ENCODE measurements around the gene PHF24.

PHF24 gene

DNA sequence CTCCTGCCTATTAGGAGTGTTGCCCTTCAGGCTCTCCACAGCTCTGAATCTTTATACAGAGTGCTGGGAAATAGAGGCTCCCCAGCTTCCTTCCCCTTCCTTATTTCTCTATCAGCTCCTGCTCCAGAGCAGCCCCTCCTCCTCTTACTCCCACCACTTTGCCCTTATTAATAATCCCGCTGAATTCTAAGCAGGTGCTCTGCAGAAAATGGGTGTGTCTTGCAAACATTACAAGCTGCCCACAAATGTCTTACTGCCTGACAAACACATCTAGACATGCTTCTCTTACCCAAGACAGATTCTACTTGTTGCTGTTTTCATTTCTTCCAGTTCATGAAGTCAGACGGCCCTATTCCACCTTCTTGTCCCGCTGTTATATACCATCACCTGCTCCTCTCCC lies 6.4 kb downstream of the PHF24 start:
- DNase-seq (ENCODE audit: low read depth) = no peak
- H3K4me3 ChIP-seq (ENCODE audit: low read depth, low read length) = no peak overlapping the region
- TF ChIP-seq, protein P1, sequence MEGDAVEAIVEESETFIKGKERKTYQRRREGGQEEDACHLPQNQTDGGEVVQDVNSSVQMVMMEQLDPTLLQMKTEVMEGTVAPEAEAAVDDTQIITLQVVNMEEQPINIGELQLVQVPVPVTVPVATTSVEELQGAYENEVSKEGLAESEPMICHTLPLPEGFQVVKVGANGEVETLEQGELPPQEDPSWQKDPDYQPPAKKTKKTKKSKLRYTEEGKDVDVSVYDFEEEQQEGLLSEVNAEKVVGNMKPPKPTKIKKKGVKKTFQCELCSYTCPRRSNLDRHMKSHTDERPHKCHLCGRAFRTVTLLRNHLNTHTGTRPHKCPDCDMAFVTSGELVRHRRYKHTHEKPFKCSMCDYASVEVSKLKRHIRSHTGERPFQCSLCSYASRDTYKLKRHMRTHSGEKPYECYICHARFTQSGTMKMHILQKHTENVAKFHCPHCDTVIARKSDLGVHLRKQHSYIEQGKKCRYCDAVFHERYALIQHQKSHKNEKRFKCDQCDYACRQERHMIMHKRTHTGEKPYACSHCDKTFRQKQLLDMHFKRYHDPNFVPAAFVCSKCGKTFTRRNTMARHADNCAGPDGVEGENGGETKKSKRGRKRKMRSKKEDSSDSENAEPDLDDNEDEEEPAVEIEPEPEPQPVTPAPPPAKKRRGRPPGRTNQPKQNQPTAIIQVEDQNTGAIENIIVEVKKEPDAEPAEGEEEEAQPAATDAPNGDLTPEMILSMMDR (IDR thresholded peaks at IDR 0.05; ENCODE audit: insufficient read depth, low read depth, low read length, missing control alignments) = no peak

DNA sequence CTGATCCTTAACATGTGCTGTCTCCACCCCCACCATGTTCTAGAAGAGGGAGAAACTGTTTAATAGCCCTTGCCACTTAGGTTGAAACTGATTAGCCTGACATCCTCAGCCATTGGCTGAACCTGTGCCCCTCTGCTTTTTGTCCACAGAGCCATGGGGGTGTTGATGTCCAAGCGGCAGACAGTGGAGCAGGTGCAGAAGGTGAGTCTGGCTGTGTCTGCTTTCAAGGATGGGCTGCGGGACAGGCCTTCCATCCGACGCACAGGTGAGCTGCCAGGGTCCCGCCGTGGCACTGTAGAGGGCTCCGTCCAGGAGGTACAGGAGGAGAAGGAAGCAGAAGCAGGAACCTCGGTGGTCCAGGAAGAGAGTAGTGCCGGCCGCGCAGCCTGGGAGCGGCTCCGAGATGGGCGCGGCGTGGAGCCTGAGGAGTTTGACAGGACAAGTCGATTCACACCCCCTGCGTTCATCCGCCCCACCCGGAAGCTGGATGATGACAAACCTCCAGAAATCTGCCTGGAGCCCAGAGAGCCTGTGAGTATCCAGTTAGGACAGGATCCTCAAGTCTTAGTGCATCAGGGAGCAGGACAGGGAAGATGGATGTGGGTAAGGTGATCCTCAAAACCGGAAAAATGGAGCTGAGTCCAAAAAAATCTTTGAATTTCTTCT lies 13.2 kb downstream of the PHF24 start:
- no peak for DNase-seq (ENCODE audit: low read depth)
- H3K4me3 ChIP-seq (ENCODE audit: low read depth, low read length) = no peak overlapping the region
- TF ChIP-seq, protein P1 (IDR thresholded peaks at IDR 0.05; ENCODE audit: insufficient read depth, low read depth, low read length, missing control alignments) = no peak

DNA sequence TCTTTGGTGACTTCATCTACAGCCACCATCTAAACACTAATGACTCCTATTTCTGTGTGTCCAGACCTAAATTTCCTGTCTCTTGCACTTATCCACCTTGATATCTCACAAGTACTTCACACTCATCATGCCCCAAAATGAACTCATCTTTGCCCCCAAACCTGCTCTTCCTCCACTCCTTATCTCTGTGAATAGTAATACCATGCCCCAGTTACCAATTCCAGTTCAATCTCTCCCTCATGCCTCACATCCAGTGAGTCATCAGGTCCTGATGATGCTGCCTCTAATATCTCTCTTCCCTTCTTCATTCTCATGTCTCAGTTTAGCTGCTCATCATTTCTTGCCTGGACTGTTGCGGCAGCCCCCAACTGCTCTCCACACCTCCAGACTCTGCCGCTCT lies 16.6 kb downstream of the PHF24 start:
- TF ChIP-seq, protein P1 (IDR thresholded peaks at IDR 0.05; ENCODE audit: insufficient read depth, low read depth, low read length, missing control alignments) = no peak
- no peak overlapping the region for H3K4me3 ChIP-seq (ENCODE audit: low read depth, low read length)
- no peak for DNase-seq (ENCODE audit: low read depth)

DNA sequence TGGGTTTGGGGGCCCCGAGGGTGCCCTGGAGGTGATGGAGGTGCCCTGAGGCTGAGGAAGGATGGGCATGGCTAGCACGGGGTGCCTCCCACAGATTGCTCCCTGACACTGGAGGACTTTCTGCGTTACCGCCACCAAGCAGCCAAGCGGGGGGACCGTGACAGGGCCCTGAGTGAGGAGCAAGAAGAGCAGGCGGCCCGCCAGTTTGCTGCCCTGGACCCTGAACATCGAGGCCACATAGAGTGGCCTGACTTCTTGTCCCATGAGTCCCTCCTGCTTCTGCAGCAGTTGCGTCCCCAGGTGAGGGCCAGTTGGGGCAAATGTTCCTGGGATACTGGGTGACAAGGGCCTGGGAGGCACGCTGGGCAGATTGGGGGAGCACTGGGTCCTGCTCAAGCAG lies 18.4 kb downstream of the PHF24 start:
- H3K4me3 ChIP-seq (ENCODE audit: low read depth, low read length) = no peak overlapping the region
- TF ChIP-seq, protein P1 (IDR thresholded peaks at IDR 0.05; ENCODE audit: insufficient read depth, low read depth, low read length, missing control alignments) = no peak
- no peak for DNase-seq (ENCODE audit: low read depth)

DNA sequence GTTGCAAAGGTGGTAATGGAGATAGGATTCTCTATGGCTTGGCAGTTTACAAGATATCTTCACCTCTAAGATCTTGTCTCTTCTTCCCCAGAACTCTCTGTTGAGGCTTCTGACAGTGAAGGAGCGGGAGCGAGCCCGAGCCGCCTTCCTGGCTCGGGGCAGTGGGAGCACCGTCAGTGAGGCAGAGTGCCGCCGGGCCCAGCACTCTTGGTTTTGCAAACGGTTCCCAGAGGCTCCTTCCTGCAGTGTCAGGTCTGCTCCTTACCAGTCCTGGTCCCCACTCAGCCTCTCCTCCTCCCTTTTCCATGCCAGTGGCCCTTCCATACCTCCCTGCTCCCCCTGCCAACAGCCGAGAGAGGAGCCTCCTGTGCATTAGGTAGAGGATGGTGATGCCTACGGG lies 18.9 kb downstream of the PHF24 start:
- TF ChIP-seq, protein P1 (IDR thresholded peaks at IDR 0.05; ENCODE audit: insufficient read depth, low read depth, low read length, missing control alignments) = no peak
- H3K4me3 ChIP-seq (ENCODE audit: low read depth, low read length) = no peak overlapping the region
- DNase-seq (ENCODE audit: low read depth) = no peak

DNA sequence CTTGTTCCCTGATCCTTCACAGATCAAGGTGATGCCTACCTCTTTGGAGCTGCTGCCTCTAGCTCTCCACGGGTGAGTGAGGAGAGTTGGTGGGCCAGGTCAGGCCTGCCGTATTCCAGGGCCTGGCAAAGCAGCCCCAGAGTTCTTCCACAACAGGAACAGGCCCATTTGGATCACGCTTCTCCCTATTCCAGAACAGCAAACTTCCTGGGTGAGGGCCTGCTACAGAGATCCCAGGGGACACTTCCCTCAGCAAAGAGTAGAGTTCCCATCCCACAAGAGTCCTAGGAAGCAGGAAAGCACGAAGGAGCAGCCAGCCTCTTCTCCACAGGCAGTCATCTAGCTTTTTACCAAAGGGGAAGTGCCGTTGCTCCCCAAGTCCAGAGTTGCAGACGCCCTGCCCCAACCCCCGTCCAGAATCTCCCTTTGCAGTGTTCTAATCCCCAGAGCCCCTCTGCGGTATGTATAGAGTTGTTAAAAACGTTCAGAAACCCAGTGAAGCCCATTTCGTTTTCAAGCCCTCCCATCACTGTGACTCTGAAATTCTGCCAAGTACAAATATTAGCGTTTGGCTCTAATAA lies 22.2 kb downstream of the PHF24 start:
- TF ChIP-seq, protein P1 (IDR thresholded peaks at IDR 0.05; ENCODE audit: insufficient read depth, low read depth, low read length, missing control alignments) = no peak
- no peak overlapping the region for H3K4me3 ChIP-seq (ENCODE audit: low read depth, low read length)
- no peak for DNase-seq (ENCODE audit: low read depth)

DNA sequence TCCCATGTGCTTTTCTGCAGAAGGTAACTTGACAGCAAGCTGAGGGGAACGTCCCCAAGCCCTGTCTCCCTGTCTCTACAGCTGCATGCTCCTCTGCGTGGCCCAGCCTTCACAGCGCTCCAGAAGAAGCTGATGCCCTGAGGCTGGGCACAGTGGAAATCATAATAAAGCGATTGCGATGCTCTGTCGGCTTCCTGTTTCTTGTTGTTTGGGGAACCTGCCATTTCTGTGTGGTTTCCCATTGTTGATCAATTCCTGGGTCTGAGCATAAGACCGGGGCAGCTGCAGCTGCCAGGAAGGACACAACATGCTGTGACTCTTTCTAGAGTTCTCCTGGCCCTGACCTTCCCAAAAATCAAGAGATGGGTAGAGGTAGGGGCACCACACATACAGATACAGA lies 24.3 kb downstream of the PHF24 start:
- TF ChIP-seq, protein P1 (IDR thresholded peaks at IDR 0.05; ENCODE audit: insufficient read depth, low read depth, low read length, missing control alignments) = no peak
- DNase-seq (ENCODE audit: low read depth) = no peak
- no peak overlapping the region for H3K4me3 ChIP-seq (ENCODE audit: low read depth, low read length)
